ENCODE data around the gene DYNLRB2.

The DYNLRB2 gene

GRCh38 chr16:80518436-80518835 lies 22.4 kb upstream of the DYNLRB2 start:
- no peaks in the 10 kb centered on the region for H3K36me3 ChIP-seq (ENCODE audit: insufficient read depth, low read length)
- no peaks in the 10 kb centered on the region for H3K9me3 ChIP-seq (ENCODE audit: insufficient read depth, low read depth, low read length)
- WGBS = 72% methylated on average over 7 of the region's 7 CpGs
- H3K27me3 ChIP-seq (ENCODE audit: insufficient read depth, low read length) = no peaks in the 10 kb centered on the region
- H3K27ac ChIP-seq (ENCODE audit: low read depth, low read length) = no peak overlapping the region
- peaks cover 8% of the 10 kb centered on the region; the same call in 1 of the 2 replicates for H3K4me1 ChIP-seq (ENCODE audit: insufficient read depth, low read length)
- H3K4me3 ChIP-seq (ENCODE audit: low read length) = no peak overlapping the region
- H3K9ac ChIP-seq (ENCODE audit: low read depth, low read length) = no peak overlapping the region

- Histone ChIP-seq H3K27me3 (ENCODE audit: insufficient read depth, low read length) (no peaks in the 10 kb centered on the region), H3K9me3 (ENCODE audit: insufficient read depth, low read depth, low read length) (no peaks in the 10 kb centered on the region), H3K4me3 (ENCODE audit: low read length) (no peak overlapping the region), H3K9ac (ENCODE audit: low read depth, low read length) (no peak overlapping the region), H3K27ac (ENCODE audit: low read depth, low read length) (no peak overlapping the region), H3K4me1 (ENCODE audit: insufficient read depth, low read length) (peaks cover 8% of the 10 kb centered on the region; the same call in 1 of the 2 replicates), H3K36me3 (ENCODE audit: insufficient read depth, low read length) (no peaks in the 10 kb centered on the region)
- 83% methylated on average over 3 of the region's 3 CpGs for WGBS
These were observed 21.6 kb upstream of the DYNLRB2 start for GRCh38 chr16:80519189-80519588.

- Histone ChIP-seq H3K4me1 (ENCODE audit: insufficient read depth, low read length) (no peaks in the 10 kb centered on the region), H3K36me3 (ENCODE audit: insufficient read depth, low read length) (no peaks in the 10 kb centered on the region), H3K4me3 (ENCODE audit: low read length) (no peak overlapping the region), H3K9ac (ENCODE audit: low read depth, low read length) (no peak overlapping the region), H3K27ac (ENCODE audit: low read depth, low read length) (no peak overlapping the region), H3K27me3 (ENCODE audit: insufficient read depth, low read length) (no peaks in the 10 kb centered on the region; the same call in 1 of the 2 replicates), H3K9me3 (ENCODE audit: insufficient read depth, low read depth, low read length) (no peaks in the 10 kb centered on the region)
- 94% methylated on average over 3 of the region's 4 CpGs for WGBS
These were observed 15.4 kb upstream of the DYNLRB2 start for GRCh38 chr16:80525420-80525819.

- Histone ChIP-seq H3K27ac (ENCODE audit: low read depth, low read length) (no peak overlapping the region), H3K9ac (ENCODE audit: low read depth, low read length) (no peak overlapping the region), H3K9me3 (ENCODE audit: insufficient read depth, low read depth, low read length) (no peaks in the 10 kb centered on the region), H3K4me1 (ENCODE audit: insufficient read depth, low read length) (no peaks in the 10 kb centered on the region), H3K27me3 (ENCODE audit: insufficient read depth, low read length) (peaks cover under 1% of the 10 kb centered on the region; the same call in 1 of the 2 replicates), H3K36me3 (ENCODE audit: insufficient read depth, low read length) (no peaks in the 10 kb centered on the region), H3K4me3 (ENCODE audit: low read length) (no peak overlapping the region)
- WGBS = 40% methylated on average over 6 of the region's 6 CpGs
These were observed 14.3 kb upstream of the DYNLRB2 start for GRCh38 chr16:80526418-80527061.

- Histone ChIP-seq H3K4me1 (ENCODE audit: insufficient read depth, low read length) (no peaks in the 10 kb centered on the region), H3K27me3 (ENCODE audit: insufficient read depth, low read length) (peaks cover 8% of the 10 kb centered on the region; the same call in 1 of the 2 replicates), H3K27ac (ENCODE audit: low read depth, low read length) (no peak overlapping the region), H3K36me3 (ENCODE audit: insufficient read depth, low read length) (no peaks in the 10 kb centered on the region), H3K9me3 (ENCODE audit: insufficient read depth, low read depth, low read length) (no peaks in the 10 kb centered on the region), H3K9ac (ENCODE audit: low read depth, low read length) (no peak overlapping the region), H3K4me3 (ENCODE audit: low read length) (no peak overlapping the region)
- 54% methylated on average over 5 of the region's 5 CpGs for WGBS
These were observed 13.5 kb upstream of the DYNLRB2 start for GRCh38 chr16:80527297-80527696.

GRCh38 chr16:80530479-80530878 lies 10.3 kb upstream of the DYNLRB2 start:
- Histone ChIP-seq H3K36me3 (ENCODE audit: insufficient read depth, low read length) (no peaks in the 10 kb centered on the region), H3K9me3 (ENCODE audit: insufficient read depth, low read depth, low read length) (no peaks in the 10 kb centered on the region), H3K27ac (ENCODE audit: low read depth, low read length) (no peak overlapping the region), H3K4me3 (ENCODE audit: low read length) (no peak overlapping the region), H3K27me3 (ENCODE audit: insufficient read depth, low read length) (peaks cover 39% of the 10 kb centered on the region), H3K4me1 (ENCODE audit: insufficient read depth, low read length) (no peaks in the 10 kb centered on the region), H3K9ac (ENCODE audit: low read depth, low read length) (no peak overlapping the region)
- WGBS = 78% methylated on average over 1 of the region's 4 CpGs

- no peak overlapping the region for H3K9ac ChIP-seq (ENCODE audit: low read depth, low read length)
- H3K27ac ChIP-seq (ENCODE audit: low read depth, low read length) = no peak overlapping the region
- H3K4me3 ChIP-seq (ENCODE audit: low read length) = no peak overlapping the region
- peaks cover 5% of the 10 kb centered on the region; the same call in 1 of the 2 replicates for H3K9me3 ChIP-seq (ENCODE audit: insufficient read depth, low read depth, low read length)
- no peaks in the 10 kb centered on the region for H3K36me3 ChIP-seq (ENCODE audit: insufficient read depth, low read length)
- peaks cover 86% of the 10 kb centered on the region for H3K27me3 ChIP-seq (ENCODE audit: insufficient read depth, low read length)
- H3K4me1 ChIP-seq (ENCODE audit: insufficient read depth, low read length) = no peaks in the 10 kb centered on the region
- 83% methylated on average over 1 of the region's 2 CpGs for WGBS
These were observed 4.6 kb upstream of the DYNLRB2 start for GRCh38 chr16:80536238-80536637.

GRCh38 chr16:80541306-80541694 lies 507 bp downstream of the DYNLRB2 start:
- Histone ChIP-seq H3K4me1 (ENCODE audit: insufficient read depth, low read length) (no peaks in the 10 kb centered on the region), H3K9ac (ENCODE audit: low read depth, low read length) (no peak overlapping the region), H3K4me3 (ENCODE audit: low read length) (peak overlapping the region; percentile 58), H3K9me3 (ENCODE audit: insufficient read depth, low read depth, low read length) (peaks cover 5% of the 10 kb centered on the region; the same call in 1 of the 2 replicates), H3K36me3 (ENCODE audit: insufficient read depth, low read length) (no peaks in the 10 kb centered on the region), H3K27me3 (ENCODE audit: insufficient read depth, low read length) (peaks cover 71% of the 10 kb centered on the region), H3K27ac (ENCODE audit: low read depth, low read length) (no peak overlapping the region)
- WGBS = 23% methylated on average over 5 of the region's 6 CpGs

- H3K9ac ChIP-seq (ENCODE audit: low read depth, low read length) = no peak overlapping the region
- peaks cover 59% of the 10 kb centered on the region for H3K27me3 ChIP-seq (ENCODE audit: insufficient read depth, low read length)
- WGBS = 100% methylated on average over 2 of the region's 2 CpGs
- no peaks in the 10 kb centered on the region for H3K4me1 ChIP-seq (ENCODE audit: insufficient read depth, low read length)
- H3K36me3 ChIP-seq (ENCODE audit: insufficient read depth, low read length) = no peaks in the 10 kb centered on the region
- H3K4me3 ChIP-seq (ENCODE audit: low read length) = no peak overlapping the region
- H3K27ac ChIP-seq (ENCODE audit: low read depth, low read length) = no peak overlapping the region
- peaks cover 5% of the 10 kb centered on the region; the same call in 1 of the 2 replicates for H3K9me3 ChIP-seq (ENCODE audit: insufficient read depth, low read depth, low read length)
These were observed 2.4 kb downstream of the DYNLRB2 start for GRCh38 chr16:80543162-80543561.

- WGBS = 80% methylated on average over 5 of the region's 6 CpGs
- no peak overlapping the region for H3K27ac ChIP-seq (ENCODE audit: low read depth, low read length)
- no peaks in the 10 kb centered on the region for H3K4me1 ChIP-seq (ENCODE audit: insufficient read depth, low read length)
- H3K4me3 ChIP-seq (ENCODE audit: low read length) = no peak overlapping the region
- H3K9ac ChIP-seq (ENCODE audit: low read depth, low read length) = no peak overlapping the region
- H3K27me3 ChIP-seq (ENCODE audit: insufficient read depth, low read length) = peaks cover 47% of the 10 kb centered on the region
- no peaks in the 10 kb centered on the region for H3K36me3 ChIP-seq (ENCODE audit: insufficient read depth, low read length)
- H3K9me3 ChIP-seq (ENCODE audit: insufficient read depth, low read depth, low read length) = peaks cover 5% of the 10 kb centered on the region; the same call in 1 of the 2 replicates
These were observed 3.5 kb downstream of the DYNLRB2 start for GRCh38 chr16:80544326-80544725.

GRCh38 chr16:80546249-80546648 lies 5.5 kb downstream of the DYNLRB2 start:
- no peaks in the 10 kb centered on the region for H3K36me3 ChIP-seq (ENCODE audit: insufficient read depth, low read length)
- H3K4me1 ChIP-seq (ENCODE audit: insufficient read depth, low read length) = no peaks in the 10 kb centered on the region
- H3K27ac ChIP-seq (ENCODE audit: low read depth, low read length) = no peak overlapping the region
- no peaks in the 10 kb centered on the region for H3K9me3 ChIP-seq (ENCODE audit: insufficient read depth, low read depth, low read length)
- no peak overlapping the region for H3K4me3 ChIP-seq (ENCODE audit: low read length)
- 100% methylated on average over 2 of the region's 4 CpGs for WGBS
- peaks cover 41% of the 10 kb centered on the region; the same call in 1 of the 2 replicates for H3K27me3 ChIP-seq (ENCODE audit: insufficient read depth, low read length)
- no peak overlapping the region for H3K9ac ChIP-seq (ENCODE audit: low read depth, low read length)
